ENCODE data around the gene PCLO.
"Not testable (repeated sequence)": the region's sequence is repeated elsewhere in the genome, so short reads cannot be mapped to it uniquely, and the experiment has no call there.

The PCLO gene

GRCh38 chr7:82953324-82954027 is 209.2 kb downstream of the PCLO start:
- FAIRE-seq = no peak

DNA sequence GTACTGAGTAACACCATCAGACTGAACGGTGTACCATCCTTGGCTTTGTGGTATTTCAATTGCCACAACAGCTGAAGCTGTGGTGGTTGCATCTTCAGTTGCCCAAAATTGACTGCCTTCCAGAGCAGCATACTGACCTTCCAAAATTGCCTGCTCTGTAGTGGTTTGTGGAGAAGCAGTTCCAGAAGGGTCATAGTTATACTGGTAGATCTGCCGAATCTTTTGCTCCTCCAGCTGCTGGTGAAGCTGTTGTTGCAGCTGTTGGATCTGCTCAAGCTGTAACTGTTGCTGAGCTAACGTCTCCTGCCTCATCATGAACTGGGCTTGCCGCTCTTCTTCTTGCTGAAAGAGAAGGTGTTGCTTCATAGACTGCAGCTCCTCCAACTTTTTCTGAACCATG is 212.2 kb downstream of the PCLO start:
- no peak for FAIRE-seq

DNA sequence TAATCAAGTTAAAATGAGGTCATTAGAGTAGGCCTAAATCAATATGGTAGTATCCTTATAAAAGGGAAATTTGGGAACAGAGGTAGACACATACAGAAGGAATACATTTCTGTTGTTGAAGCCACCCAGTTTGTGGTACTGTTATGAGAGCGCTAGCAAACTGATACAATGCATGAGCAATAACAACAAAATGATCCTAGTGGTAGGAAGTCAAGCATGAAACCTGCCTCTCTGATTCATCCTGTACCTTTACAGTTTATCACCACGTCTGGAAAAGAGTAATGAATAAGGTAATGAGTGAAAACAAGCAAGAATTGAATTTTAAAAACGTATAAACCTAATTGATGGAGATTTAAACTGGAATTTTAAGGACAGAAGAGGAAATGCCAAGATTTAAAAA is 217.2 kb downstream of the PCLO start:
- no peak for FAIRE-seq

DNA sequence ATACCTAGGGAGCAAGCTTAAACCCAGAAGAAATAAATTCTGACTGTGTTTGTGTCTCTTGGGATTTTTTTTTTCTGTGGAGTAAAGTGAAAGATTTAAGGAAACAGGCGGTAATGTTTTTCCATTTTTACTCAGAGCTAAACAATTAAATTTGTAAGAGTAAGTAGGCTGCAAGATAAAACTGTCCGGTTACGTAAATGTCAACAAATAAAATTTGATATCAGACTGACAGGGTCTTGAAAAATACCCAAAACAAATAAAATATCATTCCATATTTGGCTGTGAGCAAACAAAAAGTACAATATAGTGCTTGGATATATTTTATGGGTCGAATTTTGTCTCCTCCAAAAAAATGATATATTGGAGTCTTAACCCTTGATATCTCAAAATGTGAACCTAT is 217.6 kb downstream of the PCLO start:
- FAIRE-seq = peak; percentile 89

DNA sequence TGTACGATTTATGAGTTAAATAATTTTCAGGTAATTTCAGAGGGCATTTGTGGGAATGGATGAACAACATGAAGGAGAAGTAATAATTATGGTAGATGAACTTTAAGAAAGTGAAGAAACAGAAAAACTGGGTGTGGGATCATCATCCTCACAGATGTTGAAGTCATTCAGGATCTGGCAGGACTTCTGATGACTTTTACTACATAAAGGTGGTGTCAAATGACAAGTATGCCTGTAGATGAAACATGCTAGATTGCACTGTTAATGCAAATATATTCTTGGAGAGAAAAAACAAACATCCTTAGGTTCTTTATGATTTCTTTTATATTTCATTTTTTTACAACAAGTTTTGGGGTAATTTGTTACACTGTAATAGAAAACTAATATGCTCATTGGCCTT is 230.2 kb downstream of the PCLO start:
- no peak for FAIRE-seq

DNA sequence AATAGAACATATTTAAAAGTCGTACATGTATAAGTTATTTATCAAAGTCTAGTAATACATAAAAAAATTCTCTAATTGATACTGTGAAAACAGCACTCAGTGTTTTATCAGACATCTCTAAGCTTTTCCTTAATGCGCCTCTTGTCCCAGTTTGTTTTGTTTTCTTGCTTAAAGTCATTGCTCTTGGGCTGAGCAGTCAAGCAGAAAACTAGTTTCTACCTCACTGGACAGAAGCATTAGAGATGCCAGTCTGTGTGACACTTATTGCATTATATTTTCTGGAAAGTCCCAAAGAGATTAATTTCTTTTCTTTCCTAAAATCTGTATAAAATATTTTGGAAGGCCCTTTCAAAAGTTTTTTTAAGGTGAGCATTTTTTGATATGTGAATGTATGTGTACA is 236.2 kb downstream of the PCLO start:
- peak; percentile 92 for FAIRE-seq

GRCh38 chr7:82925331-82925730 is 237.4 kb downstream of the PCLO start:
- FAIRE-seq = no peak

DNA sequence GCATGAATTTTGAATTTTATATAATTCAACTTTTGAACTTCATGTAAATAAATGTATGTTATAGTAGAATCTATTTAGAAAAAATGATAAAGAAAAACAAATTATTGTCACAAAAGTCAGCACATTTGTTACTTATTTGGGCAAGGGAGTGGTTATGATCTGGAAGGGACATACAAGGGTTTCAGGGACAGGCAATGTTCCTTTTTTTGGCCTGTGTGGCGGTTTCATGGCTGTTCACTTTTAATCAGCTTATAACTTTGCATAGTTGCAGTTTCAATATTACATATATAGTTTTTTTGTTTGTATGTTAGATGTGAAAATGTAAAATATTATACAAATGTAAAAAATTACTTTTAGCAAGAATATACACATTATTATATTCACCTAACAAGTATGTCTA is 256.2 kb downstream of the PCLO start:
- FAIRE-seq = no peak

DNA sequence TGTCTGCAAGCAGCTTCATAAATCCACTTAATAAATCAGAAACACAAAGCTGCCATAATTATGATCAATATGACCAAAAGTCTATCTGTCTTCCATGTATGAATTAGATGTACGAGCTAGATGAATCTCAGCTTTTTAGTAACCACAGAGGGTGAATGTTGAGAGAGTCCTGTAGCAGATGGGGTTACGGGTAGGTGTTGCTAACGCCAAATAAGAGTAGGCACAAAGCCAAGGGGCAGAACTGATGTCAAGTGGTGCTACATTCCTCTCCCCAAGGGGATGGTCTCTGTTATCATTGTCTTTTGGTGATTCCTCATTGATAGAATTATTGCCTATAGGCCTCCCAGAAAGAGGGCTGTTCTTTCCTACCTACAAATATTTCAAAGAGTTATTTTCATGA is 257.8 kb downstream of the PCLO start:
- FAIRE-seq = no peak

DNA sequence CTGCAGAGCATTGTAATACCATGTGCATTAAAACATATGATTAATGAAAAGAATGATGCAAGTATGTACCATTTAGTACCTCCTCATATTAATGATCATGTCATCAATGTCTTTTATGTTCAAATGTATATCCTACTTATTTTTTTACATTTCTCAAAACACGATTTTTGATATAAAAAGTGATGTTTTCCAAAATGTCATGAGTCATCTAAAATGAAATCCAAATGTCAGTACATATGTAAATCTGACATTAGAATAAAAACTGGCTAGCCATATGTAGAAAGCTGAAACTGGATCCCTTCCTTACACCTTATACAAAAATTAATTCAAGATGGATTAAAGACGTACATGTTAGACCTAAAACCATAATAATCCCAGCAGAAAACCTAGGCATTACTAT is 261.6 kb downstream of the PCLO start:
- FAIRE-seq = not testable (repeated sequence)

- FAIRE-seq = no peak
Measured at GRCh38 chr7:82897500-82897899, 265.2 kb downstream of the PCLO start.

DNA sequence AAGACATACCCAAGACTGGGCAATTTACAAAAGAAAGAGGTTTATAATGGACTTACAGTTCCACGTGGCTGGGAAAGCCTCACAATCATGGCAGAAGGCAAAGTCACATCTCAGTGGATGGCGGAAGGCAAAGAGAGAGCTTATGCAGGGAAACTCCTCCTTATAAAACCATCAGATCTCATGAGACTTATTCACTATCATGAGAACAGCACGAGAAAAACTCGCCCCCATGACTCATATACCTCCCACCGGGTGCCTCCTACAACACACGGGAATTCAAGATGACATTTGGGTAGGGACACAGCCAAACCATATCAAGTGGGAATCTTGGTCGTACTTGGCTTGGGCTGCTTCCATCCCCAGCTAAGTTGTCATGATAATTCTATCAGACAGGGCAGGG is 268.3 kb downstream of the PCLO start:
- not testable (repeated sequence) for FAIRE-seq

DNA sequence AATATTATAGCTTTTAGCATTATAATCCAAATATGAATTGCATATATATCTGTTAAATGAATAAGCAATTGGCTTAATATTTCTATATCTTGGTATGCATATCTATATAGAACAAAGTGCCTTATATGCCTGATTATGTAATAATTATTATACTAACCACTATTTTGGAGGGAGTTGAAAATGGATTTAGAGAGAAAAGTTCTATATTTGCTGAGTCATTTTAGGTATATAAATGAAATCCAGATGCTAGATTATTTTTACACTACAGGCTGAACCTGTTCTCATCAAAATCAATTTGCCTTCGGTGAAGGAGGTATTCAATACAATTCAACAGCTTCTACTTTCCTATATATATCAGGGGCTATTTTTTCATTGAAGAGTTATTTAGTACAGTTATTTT is 276.4 kb downstream of the PCLO start:
- no peak for FAIRE-seq

DNA sequence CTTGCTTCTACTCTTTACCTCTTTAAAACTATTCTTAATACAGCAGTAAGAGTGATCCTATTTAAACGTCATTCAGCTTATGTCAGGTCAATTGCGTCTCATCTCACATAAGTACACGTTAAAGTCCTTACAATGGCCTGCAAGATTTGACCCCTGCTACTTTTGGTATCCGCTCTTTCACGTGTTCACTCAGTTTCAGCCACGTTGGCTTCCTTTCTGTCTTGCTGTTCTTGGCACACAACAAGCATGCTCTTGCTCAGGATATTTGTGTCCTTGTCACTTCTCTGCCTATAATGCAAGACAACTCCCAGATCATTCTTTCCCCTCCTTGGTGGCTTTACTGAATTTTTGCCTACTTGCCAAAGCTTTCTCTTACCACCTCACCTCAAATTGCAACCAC is 296.8 kb downstream of the PCLO start:
- FAIRE-seq = no peak

GRCh38 chr7:82859106-82859850 is 303.4 kb downstream of the PCLO start:
- no peak for FAIRE-seq

DNA sequence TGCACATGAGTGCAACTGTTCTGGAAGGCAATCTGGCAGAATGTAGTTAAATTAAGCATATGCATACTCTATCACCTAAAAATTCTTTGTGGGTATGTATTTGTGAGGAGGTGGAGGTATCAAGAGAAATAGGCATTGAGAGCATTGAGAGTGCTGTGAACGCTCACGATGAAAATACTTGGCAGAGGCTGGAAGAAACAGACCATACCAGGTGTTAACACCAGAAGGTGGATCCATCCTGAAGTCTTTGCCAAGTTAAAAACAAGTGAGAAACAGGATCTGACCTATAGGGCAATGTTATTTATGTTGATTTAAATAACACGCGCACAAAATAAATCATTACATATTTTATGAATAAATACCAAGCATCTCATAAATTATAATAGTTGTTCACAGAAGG is 311.6 kb downstream of the PCLO start:
- no peak for FAIRE-seq

DNA sequence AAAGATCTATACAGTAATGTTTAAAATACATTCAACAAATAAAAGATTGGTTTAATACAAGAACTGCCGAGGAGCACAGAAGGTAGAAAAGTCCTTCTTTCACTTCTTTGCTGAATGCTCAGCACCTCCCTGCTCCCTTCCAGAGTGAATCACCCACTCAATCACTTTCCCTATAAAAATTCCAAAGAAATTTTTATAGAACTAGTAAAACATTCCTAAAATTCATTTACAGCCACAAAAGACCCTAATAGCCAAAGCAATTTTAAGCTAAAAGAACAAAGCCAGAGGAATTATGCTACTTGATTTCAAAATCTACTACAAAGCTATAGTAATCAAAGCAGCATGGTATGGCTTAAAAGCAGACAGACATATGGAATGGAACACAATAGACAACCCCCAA is 320.9 kb downstream of the PCLO start:
- no peak for FAIRE-seq

DNA sequence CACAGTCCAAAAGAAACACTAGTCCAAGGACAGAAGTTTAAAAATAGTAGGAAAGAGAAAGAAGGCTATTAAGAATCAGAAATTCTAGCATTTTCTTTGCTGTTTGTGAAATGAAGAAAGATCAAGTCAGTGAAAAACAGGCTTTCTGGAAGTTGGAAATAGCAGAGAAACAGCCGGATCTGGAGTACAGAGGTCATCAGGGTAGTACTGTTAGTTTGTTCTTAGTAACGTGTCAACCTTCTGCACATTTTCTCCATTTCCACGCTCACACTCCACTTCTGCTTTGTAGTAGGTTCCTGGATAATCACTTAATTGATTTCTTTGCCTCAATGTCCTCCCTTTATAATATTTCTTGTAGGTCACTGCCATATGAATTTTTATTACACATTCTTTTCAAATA is 322.6 kb downstream of the PCLO start:
- no peak for FAIRE-seq

- no peak for FAIRE-seq
Measured at GRCh38 chr7:82839555-82839954, 323.1 kb downstream of the PCLO start.

DNA sequence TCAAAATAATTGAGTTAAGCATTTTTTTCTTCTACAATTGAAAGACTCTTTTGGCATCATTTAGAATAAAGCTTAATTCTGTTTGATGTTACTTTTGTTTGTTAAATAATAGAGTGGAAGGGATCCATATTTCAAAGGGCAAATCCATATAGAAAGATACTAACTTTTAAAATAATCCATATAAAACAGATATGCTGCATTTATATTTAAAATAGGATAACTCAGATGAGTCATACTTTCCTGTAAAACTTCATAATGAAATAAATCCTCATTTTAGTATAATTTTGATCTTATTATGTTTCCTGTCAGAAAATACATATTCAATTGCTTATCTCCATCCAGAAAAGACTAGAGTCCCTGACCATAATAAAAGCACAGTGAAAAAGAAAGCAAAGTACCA is 323.6 kb downstream of the PCLO start:
- no peak for FAIRE-seq

DNA sequence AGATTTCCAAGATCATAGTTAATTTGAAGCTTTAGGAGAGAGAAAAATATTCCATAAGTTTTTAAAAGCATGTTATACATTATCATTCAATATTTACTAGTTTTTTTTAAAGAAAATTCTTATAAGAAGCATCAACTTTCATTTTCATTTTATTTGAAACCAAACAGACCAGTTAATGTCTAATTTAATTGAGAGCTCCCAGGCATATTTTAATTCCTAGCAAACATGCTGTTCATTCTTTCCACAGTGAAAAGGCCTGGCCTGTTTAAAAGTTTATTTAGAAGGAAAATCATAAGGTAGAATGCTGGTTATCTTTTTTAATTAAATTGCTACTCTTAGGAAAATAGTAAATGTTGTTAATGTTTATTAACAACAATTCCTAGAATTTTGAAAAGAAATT is 324.4 kb downstream of the PCLO start:
- peak; percentile 89 for FAIRE-seq

- no peak for FAIRE-seq
Measured at GRCh38 chr7:82823073-82823472, 339.6 kb downstream of the PCLO start.

GRCh38 chr7:82821037-82821436 is 341.6 kb downstream of the PCLO start:
- FAIRE-seq = no peak

DNA sequence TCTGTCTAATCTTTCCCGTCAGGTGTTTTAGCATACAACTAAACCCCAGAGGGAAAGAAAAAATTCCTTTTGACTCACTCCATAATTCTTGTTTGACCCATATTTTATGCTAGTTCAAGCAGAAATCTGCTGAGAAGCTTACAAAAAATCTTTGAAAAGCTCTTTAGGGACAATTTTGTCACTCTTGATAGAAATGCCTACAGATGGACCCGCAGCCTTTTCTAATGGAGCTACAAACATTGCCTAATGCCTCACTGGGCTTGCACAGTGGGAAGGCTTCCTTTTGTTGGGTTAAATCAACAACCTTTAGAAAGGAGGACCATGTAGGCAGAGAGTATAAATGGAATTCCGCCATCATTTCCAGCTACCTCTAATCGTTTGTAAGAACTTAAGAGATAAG is 344.5 kb downstream of the PCLO start:
- FAIRE-seq = no peak

DNA sequence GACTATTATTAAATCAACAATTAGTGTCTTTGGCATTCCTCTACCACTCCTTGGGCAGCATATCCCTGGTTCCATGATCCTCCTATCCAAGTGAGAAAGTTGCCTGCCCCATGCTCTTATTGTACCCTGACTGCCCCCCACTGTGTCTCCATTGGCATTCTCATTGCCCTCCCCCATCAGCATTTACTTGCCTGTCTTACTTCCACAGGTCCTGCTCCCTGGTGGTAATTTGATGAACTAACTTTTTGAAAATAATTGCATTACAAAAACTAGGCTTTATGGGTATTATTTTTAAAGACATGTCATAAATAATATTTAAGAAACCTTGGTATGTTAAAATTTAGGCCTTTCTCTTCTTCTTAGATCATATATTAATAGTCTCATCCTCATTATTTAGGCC is 346.4 kb downstream of the PCLO start:
- no peak for FAIRE-seq
